Neural progenitor cell (in vitro differentiated cells): ENCODE measurements around the gene GPX6. TPM values are rescaled to one million over a fixed set of nuclear protein-coding genes. Genes with fewer than 3 reads are reported as not detected.
"Not testable (repeated sequence)": the region's sequence is repeated elsewhere in the genome, so short reads cannot be mapped to it uniquely, and the experiment has no call there.

ENCODE experiments used
- DNase-seq: peaks from one replicate; pipeline ENCODE4 v3.0.0-alpha.2; 2016; ENCODE audit warnings: low spot score
- H2AFZ ChIP-seq: fragments of 200-600 bp; sonication (generic); replicated peaks from 2 replicates; pipeline ENCODE4 v1.6.1; 2016; ENCODE audit warnings: antibody characterized with exemption
- H3F3A ChIP-seq: fragments of 200-600 bp; sonication (generic); 2 replicates; pipeline ENCODE4 v1.6.1; 2016; ENCODE audit warnings: antibody characterized with exemption, low read depth
- H3K27ac ChIP-seq: fragments of 200-600 bp; sonication (generic); 2 replicates; pipeline ENCODE4 v1.5.1; 2016; ENCODE audit warnings: mild to moderate bottlenecking
- H3K27me3 ChIP-seq: fragments of 200-600 bp; sonication (generic); 2 replicates; pipeline ENCODE4 v1.6.1; 2016; ENCODE audit warnings: mild to moderate bottlenecking, moderate library complexity
- H3K36me3 ChIP-seq: fragments of 200-600 bp; sonication (generic); 2 replicates; pipeline ENCODE4 v1.5.1; 2016
- H3K4me1 ChIP-seq: fragments of 200-600 bp; sonication (generic); 2 replicates; pipeline ENCODE4 v1.6.1; 2016; ENCODE audit warnings: mixed run types
- H3K4me2 ChIP-seq: fragments of 200-600 bp; sonication (generic); 2 replicates; pipeline ENCODE4 v1.6.1; 2016
- H3K4me3 ChIP-seq: fragments of 200-600 bp; sonication (generic); 2 replicates; pipeline ENCODE4 v1.5.1; 2016
- H3K79me2 ChIP-seq: fragments of 200-600 bp; sonication (generic); 2 replicates; pipeline ENCODE4 v1.6.1; 2016; ENCODE audit warnings: low read depth
- H3K9ac ChIP-seq: fragments of 200-600 bp; sonication (generic); 2 replicates; pipeline ENCODE4 v1.6.1; 2016
- H3K9me3 ChIP-seq: fragments of 200-600 bp; sonication (generic); 2 replicates; pipeline ENCODE4 v1.5.1; 2016; ENCODE audit warnings: low read depth
- H4K20me1 ChIP-seq: fragments of 200-600 bp; sonication (generic); 2 replicates; pipeline ENCODE4 v1.6.1; 2016; ENCODE audit warnings: low read depth
- H3K27ac Mint-ChIP-seq: 3 replicates; pipeline ENCODE4 v1.8.0; 2021; ENCODE audit warnings: mixed read lengths
- H3K27me3 Mint-ChIP-seq: 2 replicates; pipeline ENCODE4 v1.8.0; 2022; ENCODE audit warnings: low read depth, mild to moderate bottlenecking, inconsistent platforms, moderate library complexity, mixed read lengths; ENCODE audit not compliant: insufficient read depth
- H3K36me3 Mint-ChIP-seq: 3 replicates; pipeline ENCODE4 v1.8.0; 2021; ENCODE audit warnings: mixed read lengths
- H3K4me1 Mint-ChIP-seq: 3 replicates; pipeline ENCODE4 v1.8.0; 2021; ENCODE audit warnings: mixed read lengths
- H3K4me3 Mint-ChIP-seq: 3 replicates; pipeline ENCODE4 v1.8.0; 2021; ENCODE audit warnings: mild to moderate bottlenecking, moderate library complexity, mixed read lengths
- H3K9me3 Mint-ChIP-seq: 3 replicates; pipeline ENCODE4 v1.8.0; 2020; ENCODE audit warnings: mixed read lengths
- EZH2 ChIP-seq: fragments of 200-600 bp; sonication (generic); IDR thresholded peaks from 2 replicates; pipeline ENCODE4 v1.6.1; 2017; ENCODE audit warnings: antibody characterized with exemption, mild to moderate bottlenecking, moderate library complexity
- EZH2phosphoT487 ChIP-seq: fragments of 200-600 bp; sonication (generic); IDR thresholded peaks from 2 replicates; pipeline ENCODE4 v1.6.1; 2017; ENCODE audit warnings: antibody characterized with exemption
- total RNA-seq: library from RNA; depleted of rRNA; stranded (reverse); fragments of >200 nt; gene quantifications from 2 replicates; pipeline ENCODE4 v1.2.3, GENCODE V29; 2015; ENCODE audit warnings: low replicate concordance
- TF ChIP-seq, protein P1 (sequence below): fragments of 200-600 bp; sonication (generic); IDR thresholded peaks from 2 replicates; pipeline ENCODE4 v1.5.1; 2017; ENCODE audit warnings: antibody characterized with exemption, mild to moderate bottlenecking

GPX6 gene
- total RNA-seq, 1 donor from 2014 or later, result not detected

DNA sequence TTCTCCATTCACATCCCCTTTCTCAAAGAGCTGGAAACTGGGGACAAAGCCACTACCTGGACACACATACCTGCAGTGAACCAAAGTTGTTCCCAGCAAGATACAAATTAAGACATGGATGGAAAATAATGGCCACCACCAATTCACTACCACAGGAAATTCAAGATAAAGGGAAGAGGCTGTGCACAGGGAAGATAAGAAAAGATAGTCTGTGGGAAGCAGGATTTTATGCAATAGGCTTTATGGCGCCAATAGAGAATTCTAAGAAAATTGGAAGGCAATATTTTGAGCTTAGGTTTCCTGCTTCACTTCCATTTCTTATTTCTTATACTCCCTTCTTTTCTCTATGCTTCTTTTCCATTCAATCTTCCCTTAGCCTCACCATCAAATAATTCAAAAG lies 9.9 kb downstream of the GPX6 start:
- H3K9me3 Mint-ChIP-seq, result peaks cover 3% of the 10 kb centered on the region
- Histone ChIP-seq H3K4me3 (no peak overlapping the region), H4K20me1 (no peaks in the 10 kb centered on the region), H3K79me2 (no peaks in the 10 kb centered on the region), H3K4me2 (no peak overlapping the region), H3K9ac (no peak overlapping the region), H3F3A (no peaks in the 10 kb centered on the region), H2AFZ (no peak overlapping the region), H3K27ac (no peak overlapping the region), H3K36me3 (no peaks in the 10 kb centered on the region), H3K9me3 (peaks cover 3% of the 10 kb centered on the region), H3K4me1 (peaks cover 5% of the 10 kb centered on the region), H3K27me3 (no peaks in the 10 kb centered on the region)
- no peak overlapping the region for H3K27ac Mint-ChIP-seq
- no peaks in the 10 kb centered on the region for H3K36me3 Mint-ChIP-seq
- peaks cover 8% of the 10 kb centered on the region for H3K4me1 Mint-ChIP-seq
- no peak overlapping the region for H3K4me3 Mint-ChIP-seq
- no peaks in the 10 kb centered on the region for H3K27me3 Mint-ChIP-seq
- DNase-seq, result no peak
- TF ChIP-seq EZH2 (no peak), EZH2phosphoT487 (no peak)
- TF ChIP-seq, protein P1, sequence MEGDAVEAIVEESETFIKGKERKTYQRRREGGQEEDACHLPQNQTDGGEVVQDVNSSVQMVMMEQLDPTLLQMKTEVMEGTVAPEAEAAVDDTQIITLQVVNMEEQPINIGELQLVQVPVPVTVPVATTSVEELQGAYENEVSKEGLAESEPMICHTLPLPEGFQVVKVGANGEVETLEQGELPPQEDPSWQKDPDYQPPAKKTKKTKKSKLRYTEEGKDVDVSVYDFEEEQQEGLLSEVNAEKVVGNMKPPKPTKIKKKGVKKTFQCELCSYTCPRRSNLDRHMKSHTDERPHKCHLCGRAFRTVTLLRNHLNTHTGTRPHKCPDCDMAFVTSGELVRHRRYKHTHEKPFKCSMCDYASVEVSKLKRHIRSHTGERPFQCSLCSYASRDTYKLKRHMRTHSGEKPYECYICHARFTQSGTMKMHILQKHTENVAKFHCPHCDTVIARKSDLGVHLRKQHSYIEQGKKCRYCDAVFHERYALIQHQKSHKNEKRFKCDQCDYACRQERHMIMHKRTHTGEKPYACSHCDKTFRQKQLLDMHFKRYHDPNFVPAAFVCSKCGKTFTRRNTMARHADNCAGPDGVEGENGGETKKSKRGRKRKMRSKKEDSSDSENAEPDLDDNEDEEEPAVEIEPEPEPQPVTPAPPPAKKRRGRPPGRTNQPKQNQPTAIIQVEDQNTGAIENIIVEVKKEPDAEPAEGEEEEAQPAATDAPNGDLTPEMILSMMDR, result no peak

DNA sequence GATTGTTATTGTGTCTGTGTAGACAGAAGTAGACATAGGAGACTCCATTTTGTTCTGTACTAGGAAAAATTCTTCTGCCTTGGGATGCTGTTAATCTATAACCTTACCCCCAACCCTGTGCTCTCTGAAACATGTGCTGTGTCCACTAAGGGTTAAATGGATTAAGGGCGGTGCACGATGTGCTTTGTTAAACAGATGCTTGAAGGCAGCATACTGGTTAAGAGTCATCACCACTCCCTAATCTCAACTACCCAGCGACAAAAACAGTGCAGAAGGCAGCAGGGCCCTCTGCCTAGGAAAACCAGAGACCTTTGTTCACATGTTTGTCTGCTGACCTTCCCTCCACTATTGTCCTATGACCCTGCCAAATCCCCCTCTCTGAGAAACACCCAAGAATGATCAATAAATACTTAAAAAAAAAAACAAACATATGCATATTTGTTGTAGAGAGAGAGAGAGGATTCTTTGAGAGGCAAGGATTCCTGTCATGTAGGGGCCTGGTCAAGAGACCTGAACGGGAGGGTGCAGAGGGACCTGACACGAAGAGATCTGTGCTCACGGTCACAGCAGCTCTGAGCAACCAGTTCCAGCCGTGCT lies 12.8 kb downstream of the GPX6 start:
- H3K9me3 ChIP-seq, H3K27me3 ChIP-seq, H3K4me2 ChIP-seq, H3K4me3 Mint-ChIP-seq, H3K9ac ChIP-seq, H2AFZ ChIP-seq, DNase-seq, H3K36me3 Mint-ChIP-seq, H3K27ac ChIP-seq, H3F3A ChIP-seq, H3K79me2 ChIP-seq, H3K36me3 ChIP-seq, H3K4me3 ChIP-seq, H3K27ac Mint-ChIP-seq, H3K4me1 ChIP-seq, H3K9me3 Mint-ChIP-seq, H3K27me3 Mint-ChIP-seq, H4K20me1 ChIP-seq: not testable (repeated sequence)
- H3K4me1 Mint-ChIP-seq, result peaks cover 15% of the 10 kb centered on the region

DNA sequence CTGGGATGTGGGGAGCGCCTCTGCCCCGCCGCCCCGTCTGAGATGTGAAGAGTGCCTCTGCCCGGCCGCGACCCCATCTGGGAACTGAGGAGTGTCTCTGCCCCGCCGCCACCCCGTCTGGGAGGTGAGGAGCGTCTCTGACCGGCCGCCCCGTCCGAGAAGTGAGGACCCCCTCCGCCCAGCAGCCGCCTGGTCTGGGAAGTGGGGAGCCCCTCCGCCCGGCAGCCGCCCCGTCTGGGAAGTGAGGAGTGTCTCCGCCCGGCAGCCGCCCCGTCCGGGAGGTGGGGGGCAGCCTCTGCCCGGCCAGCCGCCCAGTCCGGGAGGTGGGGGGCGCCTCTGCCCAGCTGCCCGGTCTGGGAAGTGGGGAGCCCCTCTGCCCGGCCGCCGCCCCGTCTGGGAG lies 13.5 kb downstream of the GPX6 start:
- not testable (repeated sequence) for H3K27me3 ChIP-seq, H3K79me2 ChIP-seq, H3K36me3 ChIP-seq, H3K9ac ChIP-seq, H3K4me3 ChIP-seq, H3K4me1 ChIP-seq, H3K4me2 ChIP-seq, H4K20me1 ChIP-seq, H3K27me3 Mint-ChIP-seq, H3K9me3 Mint-ChIP-seq, H3K36me3 Mint-ChIP-seq, H3K27ac ChIP-seq, H3K4me3 Mint-ChIP-seq, H3F3A ChIP-seq, DNase-seq, H2AFZ ChIP-seq, H3K9me3 ChIP-seq, H3K27ac Mint-ChIP-seq
- H3K4me1 Mint-ChIP-seq, result peaks cover 19% of the 10 kb centered on the region

DNA sequence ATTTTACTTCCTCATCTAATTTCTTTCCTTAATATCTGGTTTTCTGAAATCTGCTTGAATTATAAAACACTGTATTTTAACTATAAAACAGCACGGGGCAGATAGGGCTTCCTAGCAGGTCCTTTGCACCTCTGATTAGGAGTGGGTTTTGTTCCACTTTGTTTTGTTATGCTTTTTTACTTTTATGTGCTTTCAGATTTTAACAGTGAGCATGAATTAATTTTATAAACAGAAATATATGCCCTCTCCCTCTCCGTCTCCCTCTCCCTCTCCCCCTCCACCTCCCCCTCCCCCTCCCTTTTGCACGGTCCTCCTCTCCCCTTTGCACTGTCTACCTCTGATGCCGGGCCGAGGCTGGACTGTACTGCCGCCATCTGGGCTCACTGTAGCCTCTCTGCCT lies 14.3 kb downstream of the GPX6 start:
- H3K9me3 Mint-ChIP-seq, result peaks cover 4% of the 10 kb centered on the region
- H4K20me1 ChIP-seq, result no peaks in the 10 kb centered on the region
- H3K4me1 ChIP-seq, result no peaks in the 10 kb centered on the region
- no peak overlapping the region for H3K9ac ChIP-seq
- no peaks in the 10 kb centered on the region for H3K27me3 ChIP-seq
- H3K27ac Mint-ChIP-seq, result no peak overlapping the region
- H3K79me2 ChIP-seq, result no peaks in the 10 kb centered on the region
- H3K36me3 Mint-ChIP-seq, result no peaks in the 10 kb centered on the region
- H3K36me3 ChIP-seq, result no peaks in the 10 kb centered on the region
- DNase-seq, result no peak
- H3F3A ChIP-seq, result no peaks in the 10 kb centered on the region
- H3K4me2 ChIP-seq, result no peak overlapping the region
- H2AFZ ChIP-seq, result no peak overlapping the region
- H3K9me3 ChIP-seq, result peaks cover 3% of the 10 kb centered on the region
- TF ChIP-seq, protein P1, result no peak
- TF ChIP-seq EZH2phosphoT487 (no peak), EZH2 (no peak)
- no peak overlapping the region for H3K4me3 Mint-ChIP-seq
- H3K27me3 Mint-ChIP-seq, result no peaks in the 10 kb centered on the region
- H3K4me1 Mint-ChIP-seq, result peaks cover 17% of the 10 kb centered on the region
- H3K27ac ChIP-seq, result no peak overlapping the region
- no peak overlapping the region for H3K4me3 ChIP-seq
